Jurkat, Clone E6-1 (cell line): ENCODE measurements around the gene SLC14A1.

ENCODE experiments used
- DNase-seq: peaks from one replicate; pipeline ENCODE4 v3.0.0-alpha.2; 2011; ENCODE audit warnings: low read depth, low spot score
- H3K4me3 ChIP-seq: 2 replicates; pipeline ENCODE4 v1.5.1; 2011; ENCODE audit warnings: mild to moderate bottlenecking, low read length, control low read depth, moderate library complexity

The SLC14A1 gene

DNA sequence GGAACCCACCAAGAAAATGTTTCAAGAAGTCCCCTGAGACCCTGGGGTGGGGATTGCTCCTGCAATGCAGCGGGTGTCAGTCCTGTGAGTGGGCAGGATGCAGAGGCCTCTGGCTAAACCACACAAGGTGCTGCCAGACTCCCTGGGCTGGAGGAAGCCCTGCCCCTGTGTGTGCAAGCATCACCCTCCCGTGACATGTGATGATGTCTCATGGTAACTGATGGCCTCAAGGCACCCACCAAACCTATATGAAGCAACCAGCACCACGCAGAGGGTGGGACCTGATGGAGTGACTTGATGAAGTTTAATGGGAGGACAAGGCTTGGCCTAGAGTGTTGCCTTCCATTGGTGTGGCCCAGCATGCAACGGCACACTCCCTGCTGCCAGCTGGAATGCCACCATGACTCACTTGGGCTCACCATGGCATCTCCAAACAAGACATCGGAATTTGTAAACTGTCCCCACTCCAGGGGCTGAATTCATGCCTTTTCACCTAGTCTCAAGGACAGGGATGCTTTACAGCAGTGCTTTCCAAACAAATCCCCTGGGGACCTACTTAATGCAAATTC lies 8.7 kb upstream of the SLC14A1 start:
- no peak for DNase-seq
- no peak overlapping the region for H3K4me3 ChIP-seq

DNA sequence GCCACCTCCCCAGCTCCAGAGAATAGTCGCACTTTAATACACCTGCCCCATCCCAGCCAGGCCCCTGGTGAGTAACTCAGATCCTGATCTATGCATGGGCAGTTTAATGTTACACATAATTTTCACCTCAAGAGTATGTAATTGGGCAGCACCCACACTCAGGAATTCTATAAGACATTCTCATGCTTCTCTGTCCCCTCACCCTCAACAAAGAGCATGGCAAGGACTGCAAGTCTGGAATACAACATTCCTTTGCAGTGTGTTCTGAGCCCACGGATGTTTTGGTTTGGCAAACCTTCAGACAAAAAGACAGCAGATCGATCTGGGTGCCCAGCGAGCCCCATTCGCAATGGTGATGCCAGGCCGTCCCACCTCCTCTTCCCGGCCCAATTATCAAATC lies 4.9 kb upstream of the SLC14A1 start:
- DNase-seq, result no peak
- no peak overlapping the region for H3K4me3 ChIP-seq

DNA sequence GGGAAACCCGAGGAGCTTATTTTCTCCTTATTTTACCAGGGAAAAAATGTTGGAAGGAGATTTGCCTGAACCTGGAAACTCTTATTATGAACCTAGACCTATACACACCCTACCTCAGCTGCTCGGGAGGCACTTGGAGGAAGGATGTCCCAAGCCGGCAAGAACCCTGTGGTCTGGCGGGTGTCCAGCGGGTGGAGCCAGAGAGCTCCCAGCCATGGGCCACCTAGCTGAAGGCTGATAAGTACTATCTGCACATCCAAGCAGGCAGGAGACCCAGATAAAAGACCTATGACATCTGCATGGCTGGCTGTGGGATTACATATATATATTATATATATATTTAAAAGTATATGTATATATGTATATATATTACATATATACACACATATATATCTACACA lies 1.1 kb upstream of the SLC14A1 start:
- peak; percentile 64 for DNase-seq
- H3K4me3 ChIP-seq, result no peak overlapping the region

DNA sequence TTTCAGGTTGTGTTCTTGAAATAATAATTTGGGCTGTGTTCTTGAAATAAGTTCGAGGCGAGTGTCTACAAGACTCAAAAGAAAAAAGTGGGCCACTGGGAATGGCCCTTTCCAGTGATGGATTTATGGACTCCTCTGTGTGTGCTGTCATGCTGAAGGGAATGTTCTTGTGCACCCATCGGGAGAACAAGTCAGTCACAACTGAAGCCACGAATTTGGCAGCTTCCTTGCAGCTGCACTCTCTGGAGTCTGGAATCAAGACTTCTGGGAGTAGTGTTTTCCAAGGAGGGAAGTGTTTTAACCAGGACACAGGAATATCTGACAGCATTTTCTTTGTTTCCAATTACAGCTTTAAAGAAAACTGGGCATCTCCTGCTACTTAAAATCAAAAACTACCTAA lies 620 bp downstream of the SLC14A1 start:
- no peak for DNase-seq
- no peak overlapping the region for H3K4me3 ChIP-seq

DNA sequence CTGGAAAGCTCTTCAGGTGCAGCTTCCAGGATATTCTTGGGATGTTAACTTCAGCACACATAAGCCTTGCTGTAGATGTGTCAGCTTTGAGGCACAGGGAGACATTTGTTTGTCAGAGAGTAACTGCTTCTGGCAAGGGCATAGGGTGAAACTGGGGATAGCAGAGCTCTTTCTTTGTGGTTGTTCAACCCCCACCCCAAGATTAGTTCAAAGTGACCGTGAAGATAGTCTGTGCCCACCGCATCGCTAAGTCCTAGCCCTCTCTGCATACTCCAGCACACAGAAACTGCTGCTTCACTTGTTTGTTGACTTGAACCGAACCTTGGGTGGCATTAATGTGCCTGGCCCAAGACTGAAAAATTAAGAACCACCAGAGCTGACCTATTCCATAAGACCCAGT lies 1.4 kb downstream of the SLC14A1 start:
- no peak for DNase-seq
- H3K4me3 ChIP-seq, result no peak overlapping the region

DNA sequence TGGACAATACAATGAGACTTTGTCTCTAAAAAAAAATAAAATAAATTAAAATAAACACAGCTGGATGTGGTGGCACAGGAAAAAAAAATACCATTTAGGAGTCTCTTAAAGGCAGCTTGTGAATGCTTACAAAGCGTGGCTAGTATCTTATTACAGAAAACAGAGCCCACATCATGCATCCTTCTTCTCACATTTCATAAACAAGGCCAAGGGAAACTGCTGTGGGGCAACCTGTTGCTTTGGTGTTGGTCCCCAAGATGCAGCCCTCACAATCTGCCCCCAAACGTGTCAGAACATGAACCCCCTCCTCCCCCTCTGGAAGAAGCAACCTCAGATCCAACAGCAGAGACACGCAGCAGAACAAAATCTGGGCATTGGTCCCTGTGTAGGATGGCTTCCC lies 2.6 kb downstream of the SLC14A1 start:
- no peak for DNase-seq
- no peak overlapping the region for H3K4me3 ChIP-seq

DNA sequence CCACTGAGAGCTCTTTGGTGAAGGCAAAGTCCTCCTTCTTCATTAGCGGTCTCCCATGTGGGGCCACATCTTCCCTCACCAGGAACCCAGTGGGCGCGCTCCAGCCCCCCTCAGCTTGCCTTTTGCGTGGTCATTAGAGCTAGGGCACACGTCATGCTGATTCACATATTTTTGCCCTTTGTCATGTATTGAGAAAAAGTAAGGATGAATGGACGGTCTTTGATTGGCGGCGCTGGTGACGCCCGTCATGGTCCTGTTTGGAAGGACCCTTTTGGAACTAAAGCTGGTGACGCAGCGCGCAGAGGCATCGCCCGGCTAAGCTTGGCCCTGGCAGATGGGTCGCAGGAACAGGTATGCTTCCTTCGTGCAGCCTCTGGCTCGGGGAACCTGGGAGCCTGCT lies 3.1 kb downstream of the SLC14A1 start:
- H3K4me3 ChIP-seq, result no peak overlapping the region
- no peak for DNase-seq

DNA sequence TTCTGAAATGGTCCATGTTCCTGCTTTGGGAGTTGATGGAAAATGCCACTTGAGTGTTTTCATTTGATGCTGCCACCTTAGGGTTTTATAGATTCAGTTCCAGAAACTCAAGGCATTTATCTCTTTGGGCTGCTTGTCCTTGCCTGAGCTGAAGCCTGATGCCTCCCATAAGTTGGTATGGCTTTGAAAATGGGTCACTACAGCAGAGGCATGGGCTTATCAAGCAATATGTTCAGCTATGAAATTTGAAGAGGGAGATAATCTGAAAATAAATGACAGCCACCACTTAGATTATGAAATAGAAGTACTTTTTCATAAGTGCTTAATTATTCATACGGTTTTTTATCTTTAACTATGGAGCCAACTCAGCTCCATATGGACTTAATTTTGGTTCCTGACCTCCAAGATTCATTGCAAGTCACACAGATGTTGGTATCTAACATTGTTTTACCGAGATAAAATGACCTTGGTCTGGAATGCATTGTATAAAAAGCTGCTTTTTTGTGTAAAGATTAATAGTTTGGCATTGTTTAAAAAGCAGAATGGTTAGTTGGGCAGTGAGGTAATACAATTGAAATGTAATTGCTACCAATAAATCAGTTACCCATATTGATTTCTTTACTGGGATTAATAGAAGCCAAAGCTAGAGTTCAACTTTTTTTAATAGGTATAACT lies 4.5 kb downstream of the SLC14A1 start:
- no peak overlapping the region for H3K4me3 ChIP-seq
- no peak for DNase-seq

DNA sequence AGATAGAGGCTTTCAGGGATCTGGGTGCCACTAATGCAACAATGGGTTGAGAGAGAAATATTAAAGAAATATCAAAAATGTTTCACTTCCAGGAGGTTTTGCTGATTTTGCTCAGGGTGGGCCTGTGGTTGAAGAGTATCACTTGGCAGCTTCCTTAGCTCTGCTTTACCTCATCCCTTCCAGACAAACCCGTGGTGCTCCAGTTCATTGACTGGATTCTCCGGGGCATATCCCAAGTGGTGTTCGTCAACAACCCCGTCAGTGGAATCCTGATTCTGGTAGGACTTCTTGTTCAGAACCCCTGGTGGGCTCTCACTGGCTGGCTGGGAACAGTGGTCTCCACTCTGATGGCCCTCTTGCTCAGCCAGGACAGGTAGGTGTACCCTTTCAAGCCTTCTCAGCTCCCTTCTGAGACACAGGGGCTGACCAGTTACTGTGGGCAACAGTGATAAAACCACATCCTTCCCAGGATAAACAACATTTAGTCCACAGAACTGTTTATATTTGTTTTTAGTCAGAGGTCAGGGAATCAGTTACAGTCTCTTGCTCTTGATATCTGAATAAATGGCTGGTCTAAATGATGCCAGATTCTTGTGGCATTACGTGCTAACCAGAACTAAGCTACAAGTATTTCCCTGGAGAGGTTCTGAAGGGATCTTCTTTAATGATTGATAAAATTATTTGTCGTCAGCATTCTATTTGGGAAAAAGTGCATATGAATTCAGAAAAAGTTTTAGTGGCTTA lies 7.0 kb downstream of the SLC14A1 start:
- DNase-seq, result no peak
- no peak overlapping the region for H3K4me3 ChIP-seq

DNA sequence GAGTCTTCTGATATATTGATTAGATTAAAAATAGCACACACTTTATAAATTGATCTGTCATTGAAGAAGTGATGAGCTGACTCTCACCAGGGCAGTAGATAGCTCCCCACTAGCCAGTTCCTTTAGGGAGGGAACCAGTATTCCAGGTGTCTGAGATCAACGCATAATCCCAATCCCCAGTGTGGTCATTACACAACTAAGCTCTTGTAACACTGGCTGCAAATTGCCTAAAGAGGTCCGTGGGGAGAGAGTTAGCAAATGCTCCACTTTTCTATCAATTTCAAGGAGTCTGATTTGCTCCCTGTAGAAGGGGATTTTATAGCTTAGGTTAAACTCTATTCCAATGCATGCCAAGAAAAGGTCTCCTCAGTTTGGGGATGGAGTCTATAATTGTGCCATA lies 7.7 kb downstream of the SLC14A1 start:
- no peak overlapping the region for H3K4me3 ChIP-seq
- no peak for DNase-seq

DNA sequence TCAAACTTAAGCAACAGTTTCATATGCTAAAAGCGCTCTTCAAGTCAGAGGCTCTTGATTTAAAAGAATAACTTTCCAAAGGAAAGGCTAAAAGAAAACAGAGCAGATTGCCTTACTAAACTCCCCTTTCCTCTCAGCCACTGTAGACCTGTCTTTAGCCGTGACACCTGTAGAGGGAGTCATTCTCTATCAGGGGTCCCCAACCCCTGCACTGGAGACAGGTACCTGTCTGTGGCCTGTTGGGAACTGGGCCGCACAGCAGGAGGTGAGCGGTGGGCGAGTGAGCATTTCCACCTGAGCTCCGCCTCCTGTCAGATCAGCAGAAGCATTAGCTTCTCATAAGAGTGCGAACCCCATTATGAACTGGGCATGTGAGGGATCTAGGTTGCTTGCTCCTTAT lies 9.6 kb downstream of the SLC14A1 start:
- no peak for DNase-seq
- no peak overlapping the region for H3K4me3 ChIP-seq

DNA sequence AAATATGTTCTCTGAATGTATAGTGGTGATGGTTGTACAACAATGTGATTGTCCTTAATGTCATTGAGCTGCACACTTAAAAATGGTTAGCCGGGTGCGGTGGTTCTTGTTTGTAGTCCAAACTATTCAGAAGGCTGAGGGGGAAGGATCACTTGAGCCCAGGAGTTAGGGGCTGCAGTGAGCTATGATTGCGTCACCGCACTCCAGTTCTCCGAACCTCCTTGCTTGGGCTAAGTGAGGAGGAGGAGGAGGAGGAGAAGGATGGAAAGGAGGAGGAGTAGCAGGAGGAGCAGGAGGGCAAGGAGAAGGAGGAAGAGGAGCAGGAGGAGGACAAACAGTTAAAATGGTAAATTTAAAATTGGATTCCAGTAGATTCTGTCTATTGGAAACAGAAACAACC lies 10.5 kb downstream of the SLC14A1 start:
- no peak for DNase-seq

DNA sequence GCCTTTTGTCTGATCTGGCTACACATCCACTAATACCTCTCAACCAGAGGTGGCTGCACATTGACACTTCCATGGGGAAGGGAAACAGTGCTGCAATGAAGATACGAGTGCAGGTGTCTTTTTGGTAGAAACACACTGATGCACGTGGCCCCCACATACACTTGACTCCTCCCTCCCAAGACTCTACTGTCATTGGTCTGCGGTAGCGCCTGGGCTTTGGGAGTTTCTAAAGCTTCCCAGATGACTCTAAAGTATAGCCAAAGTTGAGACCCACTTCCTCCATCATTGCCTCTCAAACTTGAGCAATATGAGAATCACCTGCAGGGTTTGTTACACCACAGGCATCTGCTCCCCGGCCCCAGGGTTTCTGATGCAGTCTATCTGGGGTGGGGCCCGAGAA lies 11.0 kb downstream of the SLC14A1 start:
- peak; percentile 25 for DNase-seq
- H3K4me3 ChIP-seq, result no peak overlapping the region

More for the DNA sequence above, 10.5 kb downstream of the SLC14A1 start:
- H3K4me3 ChIP-seq, result no peak overlapping the region

DNA sequence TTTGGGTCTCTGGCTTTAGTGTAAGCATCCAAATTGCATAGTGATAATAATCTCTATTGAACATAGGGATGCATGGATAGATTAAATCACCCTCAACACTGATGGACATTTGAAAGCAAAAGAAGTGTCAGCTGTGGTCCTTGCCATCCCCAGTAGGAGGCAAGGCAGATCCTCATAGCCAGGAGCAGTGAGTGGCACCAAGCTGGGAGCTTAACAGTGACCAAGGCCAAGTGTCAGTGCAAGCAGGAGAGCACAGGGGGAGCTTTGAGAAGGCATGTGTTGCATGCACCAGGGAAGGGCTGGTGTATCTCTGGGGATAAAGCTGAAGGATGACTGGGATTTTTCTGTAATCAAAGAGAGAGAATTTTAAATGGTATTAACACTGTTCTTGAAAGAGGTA lies 14.7 kb downstream of the SLC14A1 start:
- DNase-seq, result no peak
- no peak overlapping the region for H3K4me3 ChIP-seq

DNA sequence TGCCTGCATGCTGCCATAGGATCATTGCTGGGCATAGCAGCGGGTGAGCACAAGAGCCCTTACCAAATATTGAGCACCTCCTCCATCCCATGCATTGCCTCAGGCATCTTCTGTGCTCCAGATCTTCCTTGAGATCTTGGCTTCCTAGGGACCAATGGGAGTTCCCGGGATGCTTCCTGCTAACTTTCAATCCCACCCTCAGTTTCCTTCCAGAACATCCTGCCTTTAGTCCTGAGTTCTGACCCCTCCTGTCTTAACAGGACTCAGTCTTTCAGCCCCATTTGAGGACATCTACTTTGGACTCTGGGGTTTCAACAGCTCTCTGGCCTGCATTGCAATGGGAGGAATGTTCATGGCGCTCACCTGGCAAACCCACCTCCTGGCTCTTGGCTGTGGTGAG lies 15.3 kb downstream of the SLC14A1 start:
- H3K4me3 ChIP-seq, result no peak overlapping the region
- no peak for DNase-seq

DNA sequence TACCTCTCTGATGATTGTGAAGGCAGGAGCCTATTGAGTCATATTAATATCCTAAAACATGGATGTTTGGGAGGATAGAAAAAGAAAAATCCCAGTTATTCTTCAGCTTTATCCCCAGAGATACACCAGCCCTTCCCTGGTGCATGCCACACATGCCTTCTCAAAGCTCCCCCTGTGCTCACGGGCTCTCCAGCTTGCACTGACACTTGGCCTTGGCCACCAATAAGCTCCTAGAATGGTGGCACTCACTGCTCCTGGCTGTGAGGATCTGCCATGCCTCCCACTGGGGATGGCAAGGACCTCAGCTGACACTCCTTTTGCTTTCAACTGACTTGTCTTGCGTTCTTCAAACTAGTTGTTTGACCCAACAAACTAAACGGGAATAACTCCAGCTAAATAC lies 15.9 kb downstream of the SLC14A1 start:
- H3K4me3 ChIP-seq, result no peak overlapping the region
- no peak for DNase-seq

DNA sequence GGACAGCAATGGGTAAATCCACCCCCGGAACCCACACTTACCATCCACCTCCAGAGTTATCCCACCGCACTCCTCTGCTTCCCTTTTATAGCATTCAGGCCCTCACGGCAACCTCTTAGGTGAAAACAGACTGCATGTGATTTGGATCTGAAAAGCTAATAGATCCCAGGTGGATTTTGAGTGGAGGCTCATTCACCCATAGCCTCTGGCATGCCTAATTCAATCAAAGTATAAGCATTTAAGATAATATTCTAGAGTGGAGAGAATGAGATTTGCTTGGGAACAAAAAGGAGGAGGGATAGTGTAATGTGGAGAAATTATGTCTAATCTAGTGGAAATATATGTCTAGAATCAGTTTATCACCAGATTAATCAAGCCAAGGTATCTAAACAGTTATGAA lies 17.1 kb downstream of the SLC14A1 start:
- H3K4me3 ChIP-seq, result no peak overlapping the region
- DNase-seq, result no peak

DNA sequence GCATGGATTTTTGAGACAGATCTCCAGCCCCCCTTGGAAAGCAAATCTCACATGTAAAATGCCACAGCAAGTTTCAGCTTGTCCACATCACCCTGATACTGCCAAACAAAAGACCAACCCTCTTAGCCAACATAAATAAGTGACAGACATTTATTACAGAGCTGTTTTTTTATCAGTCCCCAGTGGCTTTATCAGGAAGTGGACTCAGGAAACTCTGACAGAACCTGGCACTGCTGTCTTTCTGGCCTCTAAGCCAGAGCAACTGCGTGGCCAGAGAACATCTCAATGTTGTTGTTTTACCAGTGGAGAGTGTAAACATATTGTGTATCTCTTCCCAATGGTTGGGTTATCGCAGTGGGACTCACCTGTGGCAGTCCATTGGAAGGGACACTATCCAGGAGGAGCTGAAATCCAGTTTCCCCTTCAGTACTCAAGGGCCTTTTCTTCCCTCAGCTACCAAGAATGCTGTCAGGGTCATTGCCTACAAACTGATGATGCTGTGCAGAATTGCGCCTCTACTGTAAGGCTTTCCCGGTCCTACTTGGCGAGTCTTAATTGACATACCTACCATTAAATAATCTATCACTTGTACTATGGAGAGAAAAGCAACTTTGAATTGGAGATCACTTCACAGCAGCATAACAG lies 22.0 kb downstream of the SLC14A1 start:
- H3K4me3 ChIP-seq, result no peak overlapping the region
- no peak for DNase-seq

DNA sequence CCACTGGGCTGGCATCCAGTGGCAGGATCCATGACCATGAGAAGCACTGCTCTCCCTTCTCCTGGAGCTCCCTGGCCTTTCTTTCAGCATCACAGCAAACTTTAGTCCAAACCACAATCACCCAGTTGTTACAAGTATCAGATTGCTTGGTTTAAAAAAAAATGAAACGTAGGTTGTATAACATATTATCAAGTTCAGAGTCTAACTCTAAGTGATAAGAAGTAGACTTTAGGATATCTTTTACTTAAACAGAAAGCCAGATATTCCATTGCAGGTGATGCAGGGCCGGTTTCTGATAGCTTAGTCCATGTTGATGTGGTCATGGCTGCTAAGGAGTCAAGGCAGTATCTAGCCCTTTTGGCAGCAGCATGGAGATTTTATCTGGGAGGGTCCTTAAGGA lies 24.5 kb downstream of the SLC14A1 start:
- no peak for DNase-seq
- no peak overlapping the region for H3K4me3 ChIP-seq

DNA sequence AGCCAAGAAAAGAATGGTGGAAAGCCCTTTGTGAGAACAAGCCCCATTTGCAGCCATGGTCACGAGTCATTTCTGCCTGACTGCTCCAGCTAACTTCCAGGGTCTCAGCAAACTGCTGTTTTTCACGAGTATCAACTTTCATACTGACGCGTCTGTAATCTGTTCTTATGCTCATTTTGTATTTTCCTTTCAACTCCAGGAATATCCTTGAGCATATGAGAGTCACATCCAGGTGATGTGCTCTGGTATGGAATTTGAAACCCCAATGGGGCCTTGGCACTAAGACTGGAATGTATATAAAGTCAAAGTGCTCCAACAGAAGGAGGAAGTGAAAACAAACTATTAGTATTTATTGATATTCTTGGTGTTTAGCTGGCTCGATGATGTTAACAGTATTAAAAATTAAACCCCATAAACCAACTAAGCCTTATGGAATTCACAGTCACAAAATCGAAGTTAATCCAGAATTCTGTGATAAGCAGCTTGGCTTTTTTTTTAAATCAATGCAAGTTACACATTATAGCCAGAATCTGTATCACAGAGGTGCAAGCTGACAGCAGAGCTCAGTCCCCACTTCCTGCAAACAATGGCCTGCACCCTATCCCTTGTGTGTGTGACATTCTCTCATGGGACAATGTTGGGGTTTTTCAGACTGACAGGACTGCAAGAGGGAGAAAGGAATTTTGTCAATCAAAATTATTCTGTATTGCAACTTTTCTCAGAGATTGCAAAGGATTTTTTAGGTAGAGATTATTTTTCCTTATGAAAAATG lies 26.1 kb downstream of the SLC14A1 start:
- H3K4me3 ChIP-seq, result no peak overlapping the region
- DNase-seq, result no peak
